Nephron progenitor cell (in vitro differentiated cells): ENCODE measurements around the gene NPRL2.

Experiments used
- DNase-seq: peaks from one replicate; pipeline ENCODE4 v3.0.0; 2021
- H3K27ac Mint-ChIP-seq: 2 replicates; pipeline ENCODE4 v1.8.0; 2021; ENCODE audit warnings: mild to moderate bottlenecking, moderate library complexity, mixed read lengths
- H3K27me3 Mint-ChIP-seq: 2 replicates; pipeline ENCODE4 v1.8.0; 2021; ENCODE audit warnings: mild to moderate bottlenecking, low read depth, mixed read lengths; ENCODE audit not compliant: poor library complexity
- H3K36me3 Mint-ChIP-seq: 2 replicates; pipeline ENCODE4 v1.8.0; 2021; ENCODE audit warnings: low read depth, mixed read lengths
- H3K4me1 Mint-ChIP-seq: 2 replicates; pipeline ENCODE4 v1.8.0; 2021; ENCODE audit warnings: mixed read lengths
- H3K4me3 Mint-ChIP-seq: 2 replicates; pipeline ENCODE4 v1.8.0; 2021; ENCODE audit warnings: mild to moderate bottlenecking, moderate library complexity, mixed read lengths
- H3K9me3 Mint-ChIP-seq: 2 replicates; pipeline ENCODE4 v1.8.0; 2021; ENCODE audit warnings: mild to moderate bottlenecking, moderate library complexity, mixed read lengths
- CTCF ChIP-seq: fragments of 200-600 bp; sonication (generic); IDR thresholded peaks from 2 replicates; pipeline ENCODE4 v1.5.0; 2021; ENCODE audit warnings: antibody characterized with exemption

NPRL2 gene

DNA sequence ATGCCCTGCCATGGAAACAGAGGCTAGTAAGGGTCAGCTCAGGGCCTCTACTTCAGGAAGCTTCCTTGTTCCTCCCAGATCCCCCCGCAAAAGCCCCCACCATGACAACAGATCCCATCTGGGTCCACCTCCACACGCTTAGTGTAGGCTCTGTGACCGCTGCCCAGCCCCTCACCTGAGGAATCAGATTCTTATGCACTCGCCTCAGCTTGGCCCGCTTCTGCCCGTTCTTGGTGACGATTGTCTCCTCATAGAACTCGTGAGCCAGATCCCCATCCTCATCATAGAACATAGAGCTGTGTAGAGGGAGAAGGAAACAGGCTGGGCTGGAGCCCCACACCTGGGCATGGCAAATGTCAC, 24.4 kb downstream of the NPRL2 start:
- no peak for DNase-seq
- Mint-ChIP-seq H3K4me1 (peaks cover 34% of the 10 kb centered on the region), H3K36me3 (peaks cover 7% of the 10 kb centered on the region), H3K27ac (no peak overlapping the region), H3K27me3 (peaks cover 6% of the 10 kb centered on the region), H3K4me3 (peak overlapping the region; percentile 94), H3K9me3 (no peaks in the 10 kb centered on the region)
- TF ChIP-seq CTCF: no peak

DNA sequence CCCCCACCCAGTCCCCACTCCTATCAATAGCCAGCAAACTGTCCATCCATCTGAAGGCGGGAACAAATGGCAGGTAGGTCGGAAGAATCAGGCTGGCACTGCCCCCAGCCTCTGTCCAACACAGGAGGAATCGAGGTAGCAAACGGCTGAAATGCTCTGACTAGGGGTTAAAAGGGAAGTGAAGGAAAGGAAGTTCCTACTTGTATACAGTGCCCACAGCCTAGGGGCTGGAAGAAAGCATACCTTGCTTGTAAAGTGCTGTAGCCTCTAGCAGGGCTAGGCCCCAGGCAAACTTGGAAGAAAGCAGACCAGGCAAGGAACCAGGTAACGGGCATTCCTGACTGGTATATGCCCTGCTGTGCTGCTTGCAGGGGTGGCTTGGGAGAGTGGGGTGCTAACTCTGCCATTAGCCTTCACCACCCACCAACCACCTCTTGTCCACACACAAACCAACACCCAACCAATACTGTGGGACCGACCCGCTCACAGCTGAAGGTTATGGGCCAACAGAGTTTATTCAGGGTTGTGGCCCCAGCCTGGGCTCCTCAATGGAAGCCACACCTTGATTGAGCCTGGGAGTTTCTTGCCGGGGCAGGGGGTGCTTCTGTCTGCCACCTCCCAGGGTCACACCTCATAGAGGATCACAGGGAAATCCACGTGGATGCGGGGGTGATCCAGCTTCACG, 24.9 kb downstream of the NPRL2 start:
- Mint-ChIP-seq H3K4me3 (peak overlapping the region; percentile 94), H3K27ac (no peak overlapping the region), H3K36me3 (peaks cover 5% of the 10 kb centered on the region), H3K9me3 (no peaks in the 10 kb centered on the region), H3K27me3 (peaks cover 8% of the 10 kb centered on the region), H3K4me1 (peaks cover 35% of the 10 kb centered on the region)
- TF ChIP-seq CTCF: no peak
- no peak for DNase-seq

DNA sequence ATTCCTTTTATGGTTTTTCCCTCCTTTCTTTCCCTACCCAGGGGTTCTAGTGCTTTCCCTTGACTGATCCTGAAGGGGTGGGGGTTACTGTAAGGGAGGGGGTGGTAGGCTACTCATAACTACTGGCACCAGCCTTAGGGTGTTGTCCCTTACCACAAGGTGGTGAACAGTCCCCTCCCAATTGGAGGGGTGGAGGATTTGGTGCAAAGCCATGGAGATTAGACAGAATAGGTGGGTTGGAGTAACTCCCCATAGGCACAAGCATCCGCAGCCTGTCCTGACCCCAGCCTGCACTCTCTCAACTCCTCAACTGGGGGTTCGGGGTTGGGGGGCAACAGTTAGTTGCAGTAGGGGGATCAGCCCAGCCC, 25.5 kb downstream of the NPRL2 start:
- DNase-seq: no peak
- Mint-ChIP-seq H3K4me1 (peaks cover 40% of the 10 kb centered on the region), H3K9me3 (no peaks in the 10 kb centered on the region), H3K4me3 (no peak overlapping the region), H3K27ac (no peak overlapping the region), H3K27me3 (peaks cover 9% of the 10 kb centered on the region), H3K36me3 (no peaks in the 10 kb centered on the region)
- no peak for TF ChIP-seq CTCF

GRCh38 chr3:50324351-50325112, 26.0 kb downstream of the NPRL2 start:
- Mint-ChIP-seq H3K9me3 (no peaks in the 10 kb centered on the region), H3K27ac (no peak overlapping the region), H3K4me1 (peaks cover 46% of the 10 kb centered on the region), H3K4me3 (peak overlapping the region; percentile 34), H3K36me3 (peaks cover 3% of the 10 kb centered on the region), H3K27me3 (peaks cover 9% of the 10 kb centered on the region)
- TF ChIP-seq CTCF: peak; percentile 87
- peak; percentile 85 for DNase-seq

- Mint-ChIP-seq H3K9me3 (no peaks in the 10 kb centered on the region), H3K27me3 (peaks cover 9% of the 10 kb centered on the region), H3K36me3 (peaks cover 12% of the 10 kb centered on the region), H3K4me1 (peaks cover 54% of the 10 kb centered on the region), H3K27ac (no peak overlapping the region), H3K4me3 (no peak overlapping the region)
- no peak for DNase-seq
- no peak for TF ChIP-seq CTCF
Observed at GRCh38 chr3:50323614-50324199, 26.9 kb downstream of the NPRL2 start.
